ENCODE results near the gene CERS6. TPM values are rescaled to one million over a fixed set of nuclear protein-coding genes. Genes with fewer than 3 reads are reported as not detected.
"Not testable (repeated sequence)": the region's sequence is repeated elsewhere in the genome, so short reads cannot be mapped to it uniquely, and the experiment has no call there.

The CERS6 gene
- total RNA-seq, 1 donor: 20.7 TPM

- no peak for DNase-seq (ENCODE audit: low read depth in 2 of 3, low spot score in 2 of 3)
Measured at GRCh38 chr2:168787782-168788376, 331.8 kb downstream of the CERS6 start.

GRCh38 chr2:168789776-168790175 is 333.7 kb downstream of the CERS6 start:
- DNase-seq (ENCODE audit: low read depth in 2 of 3, low spot score in 2 of 3): no peak

GRCh38 chr2:168790226-168790902 is 334.3 kb downstream of the CERS6 start:
- no peak for DNase-seq (ENCODE audit: low read depth in 2 of 3, low spot score in 2 of 3)

GRCh38 chr2:168791140-168791539 is 335.1 kb downstream of the CERS6 start:
- DNase-seq (ENCODE audit: low read depth in 2 of 3, low spot score in 2 of 3): not testable (repeated sequence)

- DNase-seq (ENCODE audit: low read depth in 2 of 3, low spot score in 2 of 3): no peak
Measured at GRCh38 chr2:168793596-168793995, 337.5 kb downstream of the CERS6 start.

- no peak for DNase-seq (ENCODE audit: low read depth in 2 of 3, low spot score in 2 of 3)
Measured at GRCh38 chr2:168794968-168795367, 338.9 kb downstream of the CERS6 start.

GRCh38 chr2:168796090-168796577 is 340.1 kb downstream of the CERS6 start:
- DNase-seq (ENCODE audit: low read depth in 2 of 3, low spot score in 2 of 3): no peak

GRCh38 chr2:168796583-168797285 is 340.7 kb downstream of the CERS6 start:
- DNase-seq (ENCODE audit: low read depth in 2 of 3, low spot score in 2 of 3): no peak

GRCh38 chr2:168797286-168797655 is 341.2 kb downstream of the CERS6 start:
- no peak for DNase-seq (ENCODE audit: low read depth in 2 of 3, low spot score in 2 of 3)

GRCh38 chr2:168798076-168798887 is 342.2 kb downstream of the CERS6 start:
- no peak for DNase-seq (ENCODE audit: low read depth in 2 of 3, low spot score in 2 of 3)

GRCh38 chr2:168798888-168799410 is 342.9 kb downstream of the CERS6 start:
- no peak for DNase-seq (ENCODE audit: low read depth in 2 of 3, low spot score in 2 of 3)

GRCh38 chr2:168801471-168801870 is 345.4 kb downstream of the CERS6 start:
- DNase-seq (ENCODE audit: low read depth in 2 of 3, low spot score in 2 of 3): no peak

GRCh38 chr2:168801961-168802858 is 346.1 kb downstream of the CERS6 start, which contains the start of gene NOSTRIN:
Gene NOSTRIN, plus strand, starts transcription at chr2:168802637. Its CDS starts 10 bp downstream, at chr2:168802647.
- DNase-seq (ENCODE audit: low read depth in 2 of 3, low spot score in 2 of 3): no peak

GRCh38 chr2:168802859-168803725 is 347.0 kb downstream of the CERS6 start:
- no peak for DNase-seq (ENCODE audit: low read depth in 2 of 3, low spot score in 2 of 3)

GRCh38 chr2:168804214-168804613 is 348.1 kb downstream of the CERS6 start:
- DNase-seq (ENCODE audit: low read depth in 2 of 3, low spot score in 2 of 3): no peak

- no peak for DNase-seq (ENCODE audit: low read depth in 2 of 3, low spot score in 2 of 3)
Measured at GRCh38 chr2:168805615-168806014, 349.5 kb downstream of the CERS6 start.

- no peak for DNase-seq (ENCODE audit: low read depth in 2 of 3, low spot score in 2 of 3)
Measured at GRCh38 chr2:168809537-168809936, 353.5 kb downstream of the CERS6 start.

GRCh38 chr2:168810235-168810634 is 354.2 kb downstream of the CERS6 start:
- DNase-seq (ENCODE audit: low read depth in 2 of 3, low spot score in 2 of 3): no peak

- no peak for DNase-seq (ENCODE audit: low read depth in 2 of 3, low spot score in 2 of 3)
Measured at GRCh38 chr2:168811696-168812095, 355.6 kb downstream of the CERS6 start.
